Measurements from ENCODE around the gene SUN5. TPM values are rescaled to one million over a fixed set of nuclear protein-coding genes. Genes with fewer than 3 reads are reported as not detected.
"Not testable (repeated sequence)": the region's sequence is repeated elsewhere in the genome, so short reads cannot be mapped to it uniquely, and the experiment has no call there.

SUN5 gene
- total RNA-seq, 1 experiment from 2014 or later = not detected

DNA sequence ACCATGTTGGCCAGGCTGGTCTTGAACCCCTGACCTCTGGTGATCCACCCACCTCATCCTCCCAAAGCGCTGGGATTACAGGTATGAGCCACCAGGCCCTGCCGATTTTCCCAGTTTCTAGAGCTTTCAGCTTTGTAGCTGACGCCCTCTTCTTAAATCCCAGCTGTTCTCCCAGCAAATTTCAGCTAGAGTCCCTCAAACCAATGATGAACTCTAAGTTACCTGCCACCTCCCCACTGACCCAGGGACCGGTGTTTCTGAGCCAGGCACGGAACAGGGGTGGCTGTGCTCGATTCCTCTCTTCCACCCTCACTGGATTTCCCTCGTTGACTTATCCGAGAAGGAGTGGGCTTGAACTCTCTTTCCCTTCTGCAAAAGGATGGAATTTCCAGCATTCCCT lies 39.1 kb downstream of the SUN5 start:
- DNase-seq (ENCODE audit: low read depth) = no peak

DNA sequence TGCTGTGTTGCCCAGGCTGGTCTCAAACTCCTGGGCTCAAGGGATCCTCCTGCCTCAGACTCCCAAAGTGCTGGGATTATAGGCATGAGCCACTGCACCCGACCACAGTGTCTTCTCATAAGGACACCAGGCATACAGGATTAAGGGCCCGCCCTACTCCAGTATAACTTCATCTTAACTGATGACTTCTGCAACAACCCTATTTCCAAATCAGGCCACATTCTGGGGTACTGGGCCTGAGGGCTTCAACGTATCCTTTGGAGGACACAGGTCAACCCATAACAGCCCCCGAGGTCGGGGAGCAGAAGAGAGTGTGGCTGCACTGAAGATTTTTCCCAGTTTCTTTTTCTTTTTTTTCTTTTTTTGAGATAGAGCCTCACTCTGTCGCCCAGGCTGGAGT lies 39.7 kb downstream of the SUN5 start:
- DNase-seq (ENCODE audit: low read depth) = no peak

DNA sequence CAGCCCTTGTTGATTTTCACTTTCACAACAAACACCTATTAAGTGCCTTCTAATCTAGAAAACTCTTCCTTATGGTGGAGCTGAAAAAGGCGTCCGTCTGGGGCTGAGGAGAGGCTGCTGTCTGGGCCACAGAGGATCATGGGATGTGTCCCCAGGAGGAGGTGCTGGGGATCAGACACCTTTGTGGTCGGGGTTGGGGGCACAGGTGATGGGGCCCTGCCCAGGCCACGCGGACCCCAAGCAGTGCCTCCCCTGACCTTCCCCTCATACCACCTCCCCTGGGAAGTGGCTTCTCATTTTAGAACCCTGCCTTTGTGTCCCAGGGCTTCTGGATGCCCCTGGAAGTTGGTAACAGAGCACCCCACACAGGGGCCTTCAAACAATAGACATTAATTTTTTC lies 41.1 kb downstream of the SUN5 start:
- DNase-seq (ENCODE audit: low read depth) = no peak

DNA sequence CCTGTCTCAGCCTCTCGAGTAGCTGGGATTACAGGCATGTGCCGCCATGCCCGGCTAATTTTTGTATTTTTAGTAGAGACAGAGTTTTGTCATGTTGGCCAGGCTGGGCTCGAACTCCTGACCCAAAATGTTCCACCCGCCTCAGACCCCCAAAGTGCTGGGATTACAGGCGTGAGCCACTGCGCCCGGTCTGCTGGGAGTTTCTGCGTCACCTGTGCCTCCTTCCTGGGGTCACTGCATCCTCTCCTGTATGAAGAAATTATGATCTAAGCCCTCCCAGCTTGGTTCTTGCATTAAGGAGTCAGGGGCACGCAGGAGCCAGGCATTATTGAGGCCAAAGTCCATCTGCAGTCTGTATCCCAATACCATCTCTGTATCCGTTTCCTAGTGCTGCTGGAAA lies 41.6 kb downstream of the SUN5 start:
- DNase-seq (ENCODE audit: low read depth) = not testable (repeated sequence)

DNA sequence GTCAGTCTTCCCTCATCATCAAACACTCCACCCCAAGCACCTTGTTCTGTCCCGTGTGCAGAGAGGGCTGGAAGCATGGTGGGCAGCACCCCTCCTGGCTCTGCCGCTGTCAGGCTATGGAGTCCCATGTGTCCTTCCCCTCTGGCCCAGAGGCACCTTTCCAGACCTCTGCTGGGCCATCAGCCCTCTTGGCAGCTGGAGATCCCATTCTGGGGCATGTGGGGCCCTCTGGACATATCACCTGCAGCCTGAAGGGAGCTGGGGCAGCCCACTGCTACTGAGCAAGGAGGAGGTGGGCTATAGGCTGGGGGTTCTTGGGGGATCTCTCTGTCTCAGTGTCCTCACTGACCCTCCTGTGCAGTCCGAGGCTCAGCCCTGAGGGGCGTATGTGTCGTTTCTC lies 42.2 kb downstream of the SUN5 start:
- DNase-seq (ENCODE audit: low read depth) = no peak

DNA sequence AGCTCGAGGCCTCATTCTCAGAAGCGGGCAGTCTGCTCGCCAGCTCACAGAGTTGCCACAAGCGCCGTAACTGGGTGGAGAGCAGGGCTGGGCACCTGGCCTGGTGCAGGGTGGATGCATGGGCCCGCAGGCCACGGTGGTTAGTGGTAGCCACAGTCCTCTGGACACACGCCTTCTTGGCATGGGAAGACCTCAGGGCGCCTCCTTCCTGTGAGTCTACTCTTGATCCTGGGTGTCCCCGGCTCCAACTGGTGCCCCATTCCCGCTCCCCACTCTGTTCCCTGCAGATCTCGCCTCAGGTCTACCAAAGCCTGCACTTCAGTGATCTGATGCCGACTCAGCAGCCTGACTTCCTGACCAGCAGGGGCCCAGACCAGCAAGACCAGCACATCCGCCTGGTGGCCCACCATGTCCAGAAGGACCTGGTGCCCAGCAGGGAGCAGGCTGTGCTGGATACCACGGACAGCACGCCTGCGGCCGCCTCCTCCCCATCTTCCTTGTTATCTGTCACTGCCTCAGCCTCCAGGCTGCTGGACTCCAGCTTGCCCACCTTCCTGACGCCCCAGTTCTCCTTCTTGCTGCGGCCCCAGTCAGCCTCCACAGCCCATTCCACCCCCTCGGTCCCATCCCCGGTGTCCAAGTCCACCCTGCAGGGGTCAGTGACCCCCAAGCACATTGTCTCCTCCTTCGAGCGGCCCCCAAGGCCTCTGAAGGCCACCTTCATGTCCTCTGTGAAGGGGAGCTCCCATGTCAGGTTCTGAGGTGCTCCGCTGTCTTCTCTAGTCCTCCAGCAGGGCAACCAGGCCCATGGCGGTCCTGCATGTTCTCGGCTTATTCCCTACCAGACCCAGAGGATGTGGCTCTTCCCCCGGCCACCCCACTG lies 43.1 kb downstream of the SUN5 start:
- DNase-seq (ENCODE audit: low read depth) = no peak

DNA sequence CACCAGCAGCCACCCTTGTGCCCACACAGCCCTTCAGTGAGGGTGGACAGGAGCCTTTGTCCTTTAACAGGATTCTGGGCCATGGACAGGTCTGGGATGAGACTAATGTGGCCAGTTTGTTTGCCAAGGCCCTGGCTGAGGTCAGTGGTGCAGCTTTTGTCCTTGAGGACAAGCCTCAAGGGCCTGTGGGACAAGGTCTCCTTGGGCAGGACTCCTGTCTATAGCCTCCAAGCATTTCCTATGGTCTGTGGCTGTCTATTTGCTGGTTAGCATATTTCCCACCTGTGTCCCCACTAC lies 44.1 kb downstream of the SUN5 start:
- no peak for DNase-seq (ENCODE audit: low read depth)

DNA sequence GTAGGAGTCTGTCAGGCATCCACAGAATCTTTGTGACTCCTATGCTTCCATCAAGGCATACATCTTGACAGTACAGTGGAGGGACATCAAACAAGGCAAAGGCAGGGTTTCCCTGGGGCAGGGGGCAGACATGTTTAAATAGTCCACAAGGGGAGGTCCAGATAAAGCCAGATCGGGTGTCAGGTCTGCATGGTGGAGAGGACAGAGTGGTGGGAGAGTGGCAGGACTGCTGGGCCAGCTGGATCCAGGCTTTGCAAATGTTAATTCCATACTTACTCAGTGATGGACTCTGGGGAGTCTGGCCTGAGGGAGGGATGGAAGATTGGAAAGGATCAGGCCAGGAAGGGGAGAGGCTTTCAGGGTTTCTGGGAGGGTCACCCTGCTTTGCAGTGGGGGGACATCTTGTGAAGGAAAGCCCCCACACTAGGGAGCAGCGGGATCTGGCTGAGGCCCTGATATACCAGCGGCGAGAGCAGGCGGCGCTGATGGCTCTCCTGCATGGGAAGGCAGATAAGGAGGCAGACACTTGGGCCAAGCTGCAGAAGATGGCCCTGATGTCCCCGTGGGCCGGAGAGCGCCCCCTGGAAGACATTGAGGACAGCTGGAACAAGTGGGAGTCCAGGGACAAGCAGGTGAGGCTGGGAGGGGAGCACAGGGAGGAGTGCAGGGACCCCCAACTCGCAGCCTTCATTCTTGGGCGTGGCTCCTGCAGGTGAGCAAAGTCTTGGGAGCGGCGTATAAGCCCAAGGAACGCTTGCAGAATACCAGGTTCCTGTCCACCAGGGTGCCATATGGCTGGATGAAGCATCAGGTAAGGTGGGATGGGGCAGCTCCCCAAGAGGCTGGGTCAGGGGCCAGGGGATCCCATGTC lies 44.6 kb downstream of the SUN5 start:
- no peak for DNase-seq (ENCODE audit: low read depth)

DNA sequence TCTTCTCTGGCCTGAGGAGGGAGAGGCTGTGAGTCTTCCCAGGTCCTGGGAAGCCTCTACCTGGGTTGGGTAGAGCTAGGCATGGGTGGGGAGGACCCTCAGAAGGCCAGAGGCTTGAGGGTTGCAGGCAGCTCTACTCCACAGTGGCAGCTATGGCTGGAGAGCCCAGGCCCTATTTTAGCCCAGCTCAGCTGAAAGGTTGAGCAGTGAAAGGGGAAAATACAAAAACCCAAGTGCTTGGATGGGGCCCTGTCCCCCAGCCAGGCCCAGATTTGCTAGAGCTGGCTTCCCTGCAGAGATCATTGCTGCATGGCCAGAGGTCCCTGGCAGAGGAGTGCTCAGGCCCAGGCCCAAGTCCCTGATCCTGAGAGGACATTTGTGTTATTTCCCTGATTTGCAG lies 45.7 kb downstream of the SUN5 start:
- no peak for DNase-seq (ENCODE audit: low read depth)

DNA sequence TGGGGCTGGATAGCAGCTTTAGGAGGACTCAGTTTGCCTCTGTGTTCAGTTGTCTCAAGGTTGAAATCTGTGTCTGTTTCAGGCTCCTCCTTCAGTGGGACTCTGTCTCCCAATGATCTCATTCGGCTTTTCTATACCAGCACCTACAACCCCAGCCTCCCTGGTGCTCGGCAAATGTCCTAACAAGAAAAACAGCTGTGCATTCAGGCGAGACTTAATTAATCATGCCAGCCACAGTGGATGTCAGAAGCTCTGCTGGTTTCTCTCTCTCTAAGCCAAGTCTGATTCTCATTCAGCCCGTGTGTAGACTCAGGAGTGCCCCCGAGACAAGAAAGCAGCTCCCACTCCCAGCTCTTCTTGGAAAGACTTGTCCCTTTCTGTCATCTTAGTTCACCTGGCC lies 46.8 kb downstream of the SUN5 start:
- no peak for DNase-seq (ENCODE audit: low read depth)

DNA sequence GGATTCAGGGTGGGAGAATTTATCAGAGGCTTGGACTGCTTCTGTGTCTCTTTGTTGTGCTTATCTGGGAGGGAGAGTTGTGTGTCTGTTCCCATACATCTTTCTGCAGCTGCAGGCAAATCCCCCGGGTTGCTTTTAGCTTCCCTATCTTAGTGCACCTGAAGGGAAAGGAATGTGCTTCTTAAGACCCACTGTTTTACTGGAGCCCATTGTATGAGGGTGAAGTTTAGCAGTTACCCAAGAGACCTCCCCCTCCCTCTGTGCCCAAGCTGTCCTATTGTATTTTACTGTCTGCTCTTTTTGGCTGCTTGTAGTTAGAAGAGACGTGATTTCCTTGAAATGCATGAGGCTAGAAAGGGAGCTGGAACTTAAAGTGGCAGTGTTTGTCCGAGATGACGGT lies 53.7 kb downstream of the SUN5 start:
- not testable (repeated sequence) for DNase-seq (ENCODE audit: low read depth)

DNA sequence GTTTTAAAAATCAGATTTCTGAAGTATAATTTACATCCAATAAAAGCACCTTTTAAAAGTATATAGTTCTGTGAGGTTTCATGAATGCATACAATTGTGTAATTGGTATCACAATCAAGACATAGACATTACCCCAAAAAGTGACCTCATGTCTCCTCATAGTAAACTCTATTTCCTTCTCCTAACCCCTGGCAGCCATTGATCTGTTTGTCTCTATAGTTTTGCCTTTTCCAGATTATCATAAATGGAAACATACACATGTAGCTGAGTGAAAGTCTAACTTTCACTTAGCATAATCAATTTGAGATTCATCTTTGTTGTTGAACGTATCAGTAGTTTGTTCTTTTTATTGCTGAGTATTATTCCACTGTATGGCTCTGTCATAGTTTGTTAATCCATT lies 57.6 kb downstream of the SUN5 start:
- no peak for DNase-seq (ENCODE audit: low read depth)

DNA sequence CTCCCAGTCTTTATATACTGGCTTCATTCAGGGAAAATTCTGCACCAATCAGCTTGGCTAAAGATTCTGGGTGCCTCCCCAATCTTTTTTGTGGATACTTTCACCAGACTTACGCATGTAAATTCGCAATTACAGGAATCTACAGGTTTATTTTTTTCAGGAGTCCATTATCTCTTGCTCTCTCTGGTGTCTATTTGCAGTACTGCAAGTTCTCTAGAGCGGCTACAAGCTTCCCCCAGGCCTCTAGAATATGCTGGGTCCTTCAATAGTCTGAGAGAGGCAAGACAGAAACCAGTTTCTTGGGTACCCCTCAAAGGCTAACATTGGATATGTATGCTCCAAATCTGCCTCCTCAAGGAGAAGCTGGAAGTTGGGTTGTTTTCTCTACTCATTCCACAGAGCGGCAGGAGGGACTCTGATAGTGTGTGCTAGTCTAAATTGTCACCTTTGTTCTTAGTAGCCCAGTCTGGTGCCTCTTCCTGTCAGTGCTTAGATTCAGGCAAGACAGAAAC lies 58.5 kb downstream of the SUN5 start:
- no peak for DNase-seq (ENCODE audit: low read depth)

DNA sequence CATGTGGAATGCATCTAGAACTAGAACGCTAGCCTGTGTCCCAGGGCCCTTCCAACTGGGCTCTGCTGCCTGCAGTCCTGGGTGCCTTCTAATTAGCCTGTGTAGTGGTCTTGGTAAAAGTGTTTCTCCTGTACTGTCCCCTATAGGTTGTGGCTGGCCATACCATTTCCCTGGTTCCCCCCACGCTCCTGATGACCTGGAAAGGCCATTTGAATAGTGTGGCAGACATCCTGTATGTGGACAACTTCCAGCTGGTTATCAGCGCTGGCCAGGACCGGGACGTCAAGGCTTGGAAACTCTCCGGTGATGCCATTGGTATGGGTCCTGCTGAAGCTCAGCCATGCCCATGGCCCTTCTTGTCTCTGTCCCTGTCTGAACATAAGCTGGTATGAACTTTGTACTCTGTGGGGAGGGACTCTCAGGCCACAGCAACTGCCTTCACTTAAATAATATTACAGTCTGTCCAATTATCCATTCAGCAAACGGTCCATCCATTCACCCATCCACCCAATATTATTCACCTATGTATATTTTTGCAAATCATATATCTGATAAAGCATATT lies 60.7 kb downstream of the SUN5 start:
- DNase-seq (ENCODE audit: low read depth) = no peak

DNA sequence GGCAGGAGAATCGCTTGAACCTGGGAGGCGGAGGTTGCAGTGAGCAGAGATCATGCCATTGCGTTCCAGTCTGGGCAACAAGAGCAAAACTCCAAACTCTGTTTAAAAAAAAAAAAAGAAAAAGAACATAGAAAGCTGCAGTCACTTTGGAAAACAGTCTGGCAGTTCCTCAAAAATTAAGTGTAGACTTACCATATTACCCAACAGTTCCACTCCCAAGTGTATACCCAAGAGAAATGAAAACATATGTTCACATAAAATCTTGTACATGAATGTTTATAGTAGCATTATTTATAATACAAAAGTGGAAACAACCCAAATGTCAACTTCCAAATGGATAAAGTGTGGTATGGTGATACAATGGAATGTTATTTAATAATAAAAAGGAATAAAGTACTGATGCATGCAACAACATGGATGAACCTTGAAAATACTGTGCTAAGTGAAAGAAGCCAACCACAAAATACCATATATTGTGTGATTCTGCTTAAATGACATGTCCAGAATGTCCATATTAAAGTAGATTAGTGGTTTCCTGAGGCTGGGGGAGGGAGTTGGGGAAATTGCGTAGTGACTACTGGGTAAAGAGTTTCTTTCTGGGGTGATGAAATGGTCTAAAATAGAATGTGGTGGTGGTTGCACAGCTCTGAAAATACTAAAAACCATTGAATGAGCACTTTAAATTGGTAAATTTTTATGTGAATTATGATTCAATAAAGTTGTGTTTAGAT lies 62.9 kb downstream of the SUN5 start:
- no peak for DNase-seq (ENCODE audit: low read depth)

DNA sequence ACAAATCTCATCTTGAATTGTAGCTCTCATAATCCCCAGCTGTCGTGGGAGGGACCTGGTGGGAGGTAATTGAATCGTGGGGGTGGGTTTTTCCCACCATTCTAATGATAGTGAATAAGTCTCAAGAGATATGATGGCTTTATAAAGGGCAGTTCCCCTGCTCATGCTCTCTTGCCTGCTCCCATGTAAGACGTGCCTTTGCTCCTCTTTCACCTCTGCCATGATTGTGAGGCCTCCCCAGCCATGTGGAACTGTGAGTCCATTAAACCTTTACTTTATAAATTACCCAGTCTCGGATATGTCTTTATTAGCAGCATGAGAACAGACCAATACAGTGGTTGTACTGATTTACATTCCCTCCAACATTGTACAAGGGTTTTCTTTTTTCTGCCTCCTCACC lies 69.7 kb downstream of the SUN5 start:
- DNase-seq (ENCODE audit: low read depth) = no peak

Other genes with a start within 250 kb of the SUN5 start
- 3.7 and 5.4 TPM in 2 replicates for gene DNMT3B, start 242.0 kb downstream of the SUN5 start, total RNA-seq (2014; rRNA removed; shearing (Covaris generic))
- 143 and 152 TPM in 2 replicates for gene MAPRE1, start 184.5 kb downstream of the SUN5 start, total RNA-seq (2014; rRNA removed; shearing (Covaris generic))
- gene EFCAB8, start 145.5 kb downstream of the SUN5 start, total RNA-seq (2014; rRNA removed; shearing (Covaris generic)) = 1.2 TPM in 1 of 2 replicates, not detected in the other
- gene BPIFB2, start 3.3 kb upstream of the SUN5 start, total RNA-seq (2014; rRNA removed; shearing (Covaris generic)) = not detected in 2 replicates
- not detected in 2 replicates for gene BPIFB6, start 27.2 kb upstream of the SUN5 start, total RNA-seq (2014; rRNA removed; shearing (Covaris generic))
- not detected in 2 replicates for gene BPIFB3, start 49.5 kb upstream of the SUN5 start, total RNA-seq (2014; rRNA removed; shearing (Covaris generic))
- not detected in 2 replicates for gene BPIFB4, start 75.2 kb upstream of the SUN5 start, total RNA-seq (2014; rRNA removed; shearing (Covaris generic))
- gene BPIFA2, start 163.7 kb upstream of the SUN5 start, total RNA-seq (2014; rRNA removed; shearing (Covaris generic)) = not detected in 2 replicates
- gene BPIFA3, start 212.9 kb upstream of the SUN5 start, total RNA-seq (2014; rRNA removed; shearing (Covaris generic)) = not detected in 2 replicates
- gene BPIFA1, start 231.6 kb upstream of the SUN5 start, total RNA-seq (2014; rRNA removed; shearing (Covaris generic)) = not detected in 2 replicates